ENCODE results near the gene PBX2. TPM values are rescaled to one million over a fixed set of nuclear protein-coding genes. Genes with fewer than 3 reads are reported as not detected.

The PBX2 gene
- total and polyA plus RNA-seq, 10 of the 15 experiments (the other 5 are each of a cell fraction or from before 2014, with no cell fraction given), result 0.84 to 66.5 (median 20.6) TPM

- TF ChIP-seq JUND (IDR thresholded peaks at IDR 0.05; ENCODE audit: low read depth, low read length) (no peak), ZNF207 (IDR thresholded peaks at IDR 0.05; ENCODE audit: borderline replicate concordance) (peak; percentile 44; the same call in 1 of the 2 replicates), CEBPZ (IDR thresholded peaks at IDR 0.05; ENCODE audit: low read depth, low read length) (peak; percentile 98), CREB1 (IDR thresholded peaks at IDR 0.05; ENCODE audit: low read depth) (peak; percentile 92), E2F8 (IDR thresholded peaks at IDR 0.05; ENCODE audit: low read depth, partially characterized antibody) (peak; percentile 44), IRF5 (IDR thresholded peaks at IDR 0.05; ENCODE audit: borderline replicate concordance) (no peak), NFYB (IDR thresholded peaks at IDR 0.05; ENCODE audit: insufficient read depth, low read depth, low read length) (peak; percentile 99), EGR1 (IDR thresholded peaks at IDR 0.05; ENCODE audit: borderline replicate concordance in 1 of 2, low read depth in 2 of 2, low read length in 2 of 2) (no peak), IRF3 (IDR thresholded peaks at IDR 0.05) (peak; percentile 97), NFXL1 (IDR thresholded peaks at IDR 0.05; ENCODE audit: borderline replicate concordance) (no peak), ATF3 (IDR thresholded peaks at IDR 0.05; ENCODE audit: borderline replicate concordance, extremely low read depth, low read depth, low read length) (no peak)
These were observed 12.0 kb downstream of the PBX2 start, which contains the start of gene RNF5 (continued) for GRCh38 chr6:32177788-32178546.
